HEK293T (cell line): ENCODE data around the gene PCDHA1.
"Not testable (repeated sequence)": the region's sequence is repeated elsewhere in the genome, so short reads cannot be mapped to it uniquely, and the experiment has no call there.

Experiments
- CTCF ChIA-PET: fragments of 350-600 bp; formaldehyde crosslinking; extraction: SDS; loops from one replicate; lab custom pipeline; 2021; ENCODE audit warnings: antibody characterized with exemption, inconsistent platforms; lab: Yijun Ruan, JAX
- POLR2A ChIA-PET: fragments of 350-600 bp; formaldehyde crosslinking; extraction: SDS; loops from one replicate; lab custom pipeline; 2020; ENCODE audit warnings: antibody characterized with exemption, inconsistent platforms; lab: Yijun Ruan, JAX
- DNase-seq: peaks from one replicate; pipeline ENCODE4 v3.0.0; 2012; ENCODE audit warnings: mixed read lengths; ENCODE audit errors: extremely low spot score
- ARNT ChIP-seq: fragments of 450-650 bp; IDR thresholded peaks from 2 replicates; pipeline ENCODE4 v1.6.1; 2017; ENCODE audit warnings: mild to moderate bottlenecking
- BHLHE40 ChIP-seq: fragments of 450-650 bp; IDR thresholded peaks from 2 replicates; pipeline ENCODE4 v1.6.1; 2016; ENCODE audit warnings: mild to moderate bottlenecking, moderate library complexity, borderline replicate concordance
- CTBP1 ChIP-seq: fragments of 450-650 bp; IDR thresholded peaks from 2 replicates; pipeline ENCODE4 v1.6.1; 2016; ENCODE audit warnings: borderline replicate concordance
- ELF4 ChIP-seq: fragments of 450-650 bp; IDR thresholded peaks from 2 replicates; pipeline ENCODE4 v1.6.1; 2017; ENCODE audit warnings: antibody characterized with exemption
- FOXA1 ChIP-seq: fragments of 450-650 bp; IDR thresholded peaks from 2 replicates; pipeline ENCODE4 v1.6.1; 2016; ENCODE audit warnings: mild to moderate bottlenecking
- FOXK2 ChIP-seq: fragments of 450-650 bp; IDR thresholded peaks from 2 replicates; pipeline ENCODE4 v1.6.1; 2016; ENCODE audit warnings: mild to moderate bottlenecking
- FOXM1 ChIP-seq: fragments of 450-650 bp; IDR thresholded peaks from 2 replicates; pipeline ENCODE4 v1.6.1; 2017; ENCODE audit warnings: mild to moderate bottlenecking, borderline replicate concordance
- HDGF ChIP-seq: fragments of 450-650 bp; IDR thresholded peaks from 2 replicates; pipeline ENCODE4 v1.6.1; 2017; ENCODE audit warnings: antibody characterized with exemption, borderline replicate concordance
- L3MBTL2 ChIP-seq: fragments of 450-650 bp; conservative IDR thresholded peaks from 2 replicates; pipeline ENCODE4 v1.6.1; 2016; ENCODE audit warnings: mild to moderate bottlenecking
- LEF1 ChIP-seq: fragments of 450-650 bp; IDR thresholded peaks from 2 replicates; pipeline ENCODE4 v1.6.1; 2017; ENCODE audit warnings: mild to moderate bottlenecking, borderline replicate concordance
- NFRKB ChIP-seq: fragments of 450-650 bp; IDR thresholded peaks from 2 replicates; pipeline ENCODE4 v1.6.1; 2016; ENCODE audit warnings: mild to moderate bottlenecking, moderate library complexity
- PKNOX1 ChIP-seq: fragments of 450-650 bp; IDR thresholded peaks from 2 replicates; pipeline ENCODE4 v1.6.1; 2016
- SP1 ChIP-seq: fragments of 450-650 bp; IDR thresholded peaks from 2 replicates; pipeline ENCODE4 v1.6.1; 2017
- SUZ12 ChIP-seq: fragments of 450-650 bp; IDR thresholded peaks from 2 replicates; pipeline ENCODE4 v1.6.1; 2016; ENCODE audit warnings: mild to moderate bottlenecking
- TARDBP ChIP-seq: fragments of 450-650 bp; IDR thresholded peaks from 2 replicates; pipeline ENCODE4 v1.6.1; 2016
- ZNF384 ChIP-seq: fragments of 450-650 bp; IDR thresholded peaks from 2 replicates; pipeline ENCODE4 v1.6.1; 2016

Gene PCDHA1

GRCh38 chr5:140875085-140876065 lies 89.4 kb downstream of the PCDHA1 start, which contains the start of gene PCDHA12:
Gene PCDHA12, plus strand, starts transcription at chr5:140875308. Its CDS starts 165 bp downstream, at chr5:140875473.
- CTCF ChIA-PET = no interaction called here
- TF ChIP-seq SUZ12 (no peak), NFRKB (no peak), L3MBTL2 (no peak), FOXK2 (no peak), SP1 (no peak), CTBP1 (no peak), ZNF384 (no peak), FOXA1 (no peak), PKNOX1 (no peak), ARNT (no peak), TARDBP (no peak), HDGF (no peak), ELF4 (no peak), FOXM1 (no peak), BHLHE40 (no peak), LEF1 (no peak)
- no peak for DNase-seq
- POLR2A ChIA-PET = no interaction called here

- DNase-seq, POLR2A ChIA-PET, CTCF ChIA-PET: not testable (repeated sequence)
These were observed 90.8 kb downstream of the PCDHA1 start for GRCh38 chr5:140876541-140877261.

- TF ChIP-seq SP1 (no peak), SUZ12 (no peak), CTBP1 (no peak), FOXM1 (no peak), HDGF (no peak), BHLHE40 (no peak), FOXK2 (no peak), PKNOX1 (no peak), NFRKB (no peak), L3MBTL2 (no peak), FOXA1 (no peak)
- ChIA-PET POLR2A (no interaction called here), CTCF (no interaction called here)
- no peak for DNase-seq
These were observed 91.3 kb downstream of the PCDHA1 start for GRCh38 chr5:140877262-140877581.

GRCh38 chr5:140881889-140882590 lies 96.1 kb downstream of the PCDHA1 start, which contains the start of gene PCDHA13:
Gene PCDHA13, plus strand, starts transcription at chr5:140882124. Its CDS starts 145 bp downstream, at chr5:140882269.
- ChIA-PET POLR2A (no interaction called here), CTCF (no interaction called here)
- no peak for DNase-seq
- no peak for TF ChIP-seq BHLHE40

GRCh38 chr5:140882591-140882899 lies 96.6 kb downstream of the PCDHA1 start:
- DNase-seq = no peak

More at GRCh38 chr5:140882591-140882899, 96.6 kb downstream of the PCDHA1 start:
- POLR2A ChIA-PET = no interaction called here
- TF ChIP-seq ELF4 (no peak), HDGF (no peak), NFRKB (no peak), PKNOX1 (no peak), LEF1 (no peak), SP1 (no peak), ZNF384 (no peak), FOXK2 (no peak), L3MBTL2 (no peak), ARNT (no peak), BHLHE40 (no peak), SUZ12 (no peak), FOXM1 (no peak), CTBP1 (no peak), TARDBP (no peak)
- CTCF ChIA-PET = no interaction called here
